NCI-H1417 (cell line): ENCODE measurements around the gene INSM1.
A peak's percentile ranks its signal among the peaks of the same experiment; 100 is the strongest.

Experiments
- DNase-seq, 3 experiments: peaks; one replicate each; lab custom pipeline; 2025; lab: John Stamatoyannopoulos, UW

INSM1 gene

DNA sequence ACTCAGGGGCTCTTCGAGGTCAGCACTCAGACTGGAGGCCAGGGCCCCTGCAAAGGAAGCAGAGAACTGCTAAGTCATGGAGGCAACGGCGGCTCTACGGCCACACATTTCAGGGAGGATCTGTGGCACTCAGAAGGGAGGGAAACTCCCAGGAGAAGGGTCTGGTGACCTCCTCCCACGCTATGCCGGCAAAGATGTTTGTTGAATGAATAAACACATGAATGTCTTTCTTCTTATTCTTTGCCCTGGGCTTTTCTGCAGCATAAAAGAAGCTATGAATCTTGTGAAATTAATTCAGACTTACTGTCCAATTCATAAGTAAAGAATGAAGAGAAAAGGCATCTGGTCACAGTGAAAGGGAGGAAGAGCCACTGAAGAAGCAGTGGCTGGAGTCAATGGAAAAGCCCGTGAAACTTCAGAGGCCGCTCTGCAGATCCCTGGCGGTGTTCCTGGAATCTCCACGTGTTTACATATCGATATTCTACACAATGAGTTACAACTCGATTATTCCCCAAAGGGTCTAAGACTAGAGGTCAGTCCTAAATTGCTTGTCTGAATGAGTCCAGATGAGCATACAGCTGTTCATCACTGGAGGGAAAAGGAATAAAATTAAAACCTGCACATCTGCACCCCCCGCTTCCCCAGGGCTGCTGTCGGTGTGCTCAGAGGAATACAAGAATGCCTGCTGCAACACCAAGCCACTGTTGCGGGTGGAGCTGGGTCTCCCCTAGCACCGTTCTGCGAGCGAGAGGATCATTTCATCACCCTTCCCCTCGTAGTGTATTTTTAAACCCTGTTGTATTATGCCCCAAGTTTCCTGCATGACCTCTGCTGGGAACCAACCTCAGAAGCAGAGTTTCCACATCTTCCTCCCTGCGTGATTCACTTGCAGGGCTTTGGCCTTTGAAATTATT is 25.6 kb downstream of the INSM1 start:
- no peak for DNase-seq

GRCh38 chr20:20395087-20395486 is 27.2 kb downstream of the INSM1 start:
- DNase-seq = no peak

GRCh38 chr20:20395903-20396568 is 28.1 kb downstream of the INSM1 start:
- DNase-seq = peak; percentile 61 to 88 (median 68)

- peak in 1 of 3 experiments; percentile 41 for DNase-seq
Observed at GRCh38 chr20:20396794-20397193, 28.9 kb downstream of the INSM1 start.

GRCh38 chr20:20398123-20398522 is 30.2 kb downstream of the INSM1 start:
- DNase-seq = no peak

DNA sequence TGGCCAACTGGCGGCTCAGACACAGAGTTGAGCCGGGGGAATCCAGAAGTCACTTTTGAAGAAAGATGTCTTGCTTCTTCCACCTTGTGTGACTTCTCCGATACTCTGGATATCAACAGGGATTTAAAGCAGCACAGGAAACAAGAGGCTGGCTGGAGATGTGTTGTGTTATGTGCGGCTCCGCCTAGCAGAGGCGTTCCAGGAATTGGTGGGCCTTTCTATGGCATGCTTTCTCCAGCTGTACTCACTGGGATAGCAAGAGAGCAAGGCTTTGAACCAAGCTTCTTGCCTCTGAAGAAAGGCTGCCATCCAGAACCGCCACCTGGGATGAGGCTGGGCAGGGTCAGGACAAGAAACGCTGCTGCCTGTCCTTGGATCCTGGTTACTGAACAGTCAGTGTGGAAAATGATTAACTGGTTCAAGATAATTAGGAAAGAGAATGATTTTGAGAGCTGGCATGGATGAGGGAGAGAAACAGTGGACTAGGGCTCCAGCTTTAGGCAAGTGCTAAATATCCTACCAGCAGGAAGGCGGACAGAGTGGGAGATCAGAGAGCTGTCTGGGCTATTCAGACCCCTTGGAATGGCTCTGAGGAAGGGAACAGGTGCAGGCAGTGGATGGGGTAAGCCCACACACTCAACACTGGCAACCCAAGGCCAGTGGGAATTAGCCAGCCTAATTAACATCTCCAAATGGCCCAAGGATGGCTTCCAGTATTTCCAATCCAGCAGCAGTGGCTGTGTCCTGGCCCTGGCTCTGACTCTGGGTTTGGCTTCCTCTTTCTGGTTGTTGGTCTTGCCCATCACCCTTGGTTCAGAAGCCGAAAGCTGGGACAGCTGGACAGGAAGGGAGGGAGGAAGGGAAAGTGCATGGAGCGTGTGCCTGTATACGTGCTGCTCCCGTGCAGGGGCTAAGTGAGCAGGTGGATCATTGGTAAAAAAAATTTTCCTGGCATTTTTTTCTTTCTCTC is 31.9 kb downstream of the INSM1 start:
- DNase-seq = no peak

GRCh38 chr20:20401991-20402390 is 34.1 kb downstream of the INSM1 start:
- no peak for DNase-seq

DNA sequence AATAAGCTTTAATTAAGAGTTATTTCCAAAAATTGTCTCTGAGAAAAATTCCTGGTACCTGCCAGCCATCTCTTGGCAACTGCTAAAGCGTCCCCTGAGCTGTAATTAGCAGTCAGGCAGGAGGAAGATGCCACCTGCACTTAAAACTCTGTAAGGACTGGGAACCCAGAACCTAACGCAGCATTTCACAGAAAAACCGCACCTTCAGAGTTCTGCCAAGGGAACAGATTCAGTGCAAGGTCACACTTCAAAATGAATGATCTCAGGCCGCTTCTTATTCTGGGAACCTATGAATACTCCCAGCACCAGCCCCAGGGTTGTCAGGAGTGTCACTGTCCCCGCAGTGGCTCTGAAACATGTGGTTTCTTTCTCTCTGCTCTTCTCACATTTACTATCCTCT is 36.7 kb downstream of the INSM1 start:
- DNase-seq = peak in 1 of 3 experiments; percentile 12

DNA sequence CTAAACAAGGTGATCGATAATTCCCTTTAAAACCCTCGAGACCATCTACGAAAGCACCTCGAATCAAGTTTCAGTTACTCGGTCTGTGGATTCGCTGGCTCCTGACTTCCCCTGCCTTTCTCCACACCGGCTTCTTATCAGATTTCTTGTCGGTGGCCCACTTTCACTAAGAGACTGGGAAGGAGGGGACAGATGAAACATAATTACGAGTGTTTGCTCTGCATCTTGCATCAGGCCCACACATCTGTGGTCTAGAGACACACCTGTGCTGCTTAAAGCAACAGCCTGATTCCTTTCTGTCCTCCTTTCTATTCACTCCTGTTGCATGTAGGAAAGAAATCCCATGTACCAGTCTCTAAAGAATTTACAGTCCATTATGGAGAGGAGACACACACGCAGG is 37.7 kb downstream of the INSM1 start:
- peak in 1 of 3 experiments; percentile 67 for DNase-seq

GRCh38 chr20:20406306-20406705 is 38.4 kb downstream of the INSM1 start:
- no peak for DNase-seq

DNA sequence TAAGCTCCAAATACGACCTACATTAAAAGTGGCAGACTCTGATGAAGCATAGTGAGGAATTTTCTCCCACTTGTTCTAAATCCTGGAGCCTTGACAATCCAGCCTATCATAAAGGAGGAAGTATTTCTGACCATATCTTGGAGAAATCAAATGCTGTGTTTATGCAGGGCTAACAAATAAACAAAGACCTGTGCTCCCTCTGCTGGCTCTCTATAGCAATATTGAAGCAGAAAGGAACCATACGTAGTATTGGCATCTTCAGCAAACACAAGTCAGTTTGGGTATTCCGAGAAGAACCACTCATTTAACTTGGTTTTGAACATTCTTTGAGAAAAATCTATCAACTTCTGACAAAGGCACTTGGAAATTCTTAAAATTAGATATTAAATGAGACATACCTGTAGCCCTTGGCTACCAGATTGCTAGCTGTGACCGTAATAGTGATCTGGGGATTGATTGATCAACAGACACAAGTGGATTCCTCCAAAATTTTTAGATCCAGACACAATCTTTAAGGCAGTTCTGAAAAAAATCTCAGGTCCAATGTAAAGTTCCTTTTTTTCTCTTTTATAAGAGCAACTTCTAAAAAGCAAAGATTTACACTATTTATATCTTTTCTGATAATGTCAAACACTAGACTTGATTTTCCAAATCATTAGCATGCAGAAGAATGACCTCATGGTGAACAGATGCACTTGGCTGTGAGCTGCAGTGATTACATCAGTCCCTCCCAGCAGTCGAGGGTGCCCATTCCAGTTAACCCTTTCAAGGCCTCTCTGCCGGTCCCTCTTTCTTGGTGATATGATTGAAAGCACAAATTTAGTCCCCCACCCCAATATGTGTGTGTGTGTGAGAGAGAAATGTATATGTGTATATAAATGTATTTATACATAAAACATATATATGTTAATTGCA is 40.2 kb downstream of the INSM1 start:
- DNase-seq = peak; percentile 31 to 70 (median 39)

DNA sequence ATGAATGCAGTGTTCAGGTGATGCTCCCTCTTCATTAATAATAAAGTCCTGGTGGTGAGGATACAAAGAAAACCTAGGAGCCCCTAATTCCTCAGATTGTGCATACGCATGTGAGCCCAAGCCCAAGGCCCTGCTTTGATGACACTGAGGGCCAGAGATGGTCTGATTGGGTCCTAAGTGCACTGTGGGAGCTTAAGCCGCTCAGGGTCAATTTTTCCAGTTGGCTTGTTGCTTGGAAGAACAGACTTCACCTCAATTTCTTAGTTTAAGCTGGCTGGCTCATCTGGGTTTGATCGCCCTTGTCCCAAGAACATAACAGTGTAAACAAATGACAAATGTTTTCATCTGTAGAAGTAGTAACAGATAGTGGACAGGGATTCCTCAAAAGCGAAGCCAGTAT is 41.4 kb downstream of the INSM1 start:
- no peak for DNase-seq

- DNase-seq = peak; percentile 69 to 96 (median 80)
Observed at GRCh38 chr20:20410678-20411077, 42.8 kb downstream of the INSM1 start.

- DNase-seq = peak; percentile 25 to 80 (median 49)
Observed at GRCh38 chr20:20411402-20411801, 43.5 kb downstream of the INSM1 start.

- DNase-seq = peak; percentile 29 to 72 (median 56)
Observed at GRCh38 chr20:20411836-20412235, 43.9 kb downstream of the INSM1 start.

DNA sequence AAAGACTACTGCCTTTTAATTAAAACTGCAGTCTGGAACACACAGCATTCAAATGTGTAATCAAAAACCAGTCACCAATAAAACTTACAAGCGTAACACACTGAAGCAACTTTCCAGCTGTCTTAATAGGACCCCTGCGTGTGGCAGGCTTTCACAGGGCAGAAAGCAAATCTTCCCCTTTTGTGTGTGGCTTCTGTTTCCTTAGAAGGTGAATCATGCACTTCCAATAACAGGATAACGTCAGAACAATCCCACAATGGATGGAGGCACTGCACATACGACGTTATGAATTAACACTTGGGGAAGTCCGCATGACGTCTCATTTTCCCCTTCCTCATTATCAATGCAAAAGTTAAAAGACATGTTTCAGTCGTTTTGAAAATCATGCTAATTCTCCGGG is 44.8 kb downstream of the INSM1 start:
- peak; percentile 34 to 67 (median 64) for DNase-seq

DNA sequence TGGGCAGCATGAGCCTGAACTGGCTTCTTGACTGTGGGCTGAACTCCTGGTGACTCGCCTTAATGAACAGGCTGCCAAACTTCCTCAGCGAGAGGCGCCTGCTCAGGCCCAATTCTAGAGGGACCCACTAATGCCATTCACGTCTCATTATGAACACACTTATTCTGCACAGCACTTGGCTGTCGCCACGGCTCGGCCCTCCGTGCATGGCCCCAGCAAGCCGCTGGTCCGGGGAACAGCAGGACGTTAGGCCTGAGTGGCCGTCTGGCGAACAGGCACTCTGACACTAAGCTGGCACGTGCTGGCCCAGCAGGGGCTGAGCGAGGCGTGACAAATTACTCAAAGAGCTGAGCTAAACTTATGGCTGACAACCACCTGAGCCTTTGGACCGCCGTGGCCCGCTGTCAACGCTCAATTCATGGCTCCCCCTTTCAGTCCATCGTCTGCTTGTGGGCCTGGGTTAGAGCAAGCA is 45.9 kb downstream of the INSM1 start:
- peak; percentile 48 to 94 (median 82) for DNase-seq

- peak in 2 of 3 experiments; percentile 19 to 70 for DNase-seq
Observed at GRCh38 chr20:20414640-20415220, 46.8 kb downstream of the INSM1 start.

GRCh38 chr20:20415321-20415720 is 47.4 kb downstream of the INSM1 start:
- DNase-seq = no peak
